Stimulated activated CD4-positive, alpha-beta T cell treated with anti-CD3 and anti-CD28 coated beads, Interleukin-12 subunit alpha, Interleukin-12 subunit beta, amount 100 ng/mL, for 48 hours (primary cell): ENCODE data around the gene SULT1C3.

ENCODE experiments used
- DNase-seq, 3 donors: peaks; one replicate each; pipeline ENCODE4 v3.0.0-alpha.2; 2020; ENCODE audit warnings: low read depth in 2 of 3, low spot score in 1 of 3

The SULT1C3 gene

DNA sequence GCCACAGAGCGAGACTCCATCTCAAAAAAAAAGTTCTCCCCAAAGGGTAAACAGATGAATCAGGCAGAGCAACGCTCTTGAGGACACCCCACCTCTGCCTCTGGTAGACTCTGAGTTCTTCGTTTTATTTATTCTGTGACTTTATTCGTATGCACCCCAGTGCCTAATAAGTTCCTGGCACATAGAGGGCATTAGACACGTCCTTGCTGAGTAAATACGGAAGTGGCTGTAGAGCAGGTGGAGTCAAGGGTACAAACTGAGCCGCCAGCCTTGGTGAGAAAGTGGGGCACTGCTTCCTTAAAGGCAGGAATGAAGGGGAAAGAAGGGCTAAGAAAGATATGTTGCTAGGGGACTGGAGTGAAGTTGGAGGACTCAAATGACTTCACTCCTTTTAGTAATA, 61.8 kb downstream of the SULT1C3 start:
- DNase-seq = no peak

DNA sequence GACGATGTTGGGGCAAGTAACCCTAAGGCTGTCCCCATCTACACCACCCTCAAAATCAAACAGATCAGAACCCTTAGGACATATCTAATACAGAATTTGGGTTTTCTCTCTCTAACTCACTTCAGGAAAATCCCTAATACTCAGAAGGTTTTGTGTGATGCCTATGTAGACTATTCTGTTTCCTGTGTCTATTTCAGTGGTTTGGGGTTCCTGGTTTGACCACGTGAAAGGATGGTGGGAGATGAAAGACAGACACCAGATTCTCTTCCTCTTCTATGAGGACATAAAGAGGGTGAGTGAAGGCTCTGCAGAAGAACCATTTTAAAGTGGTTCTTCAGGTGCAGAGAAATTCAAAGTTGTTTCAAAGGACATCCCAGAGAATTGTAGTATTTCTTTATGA, 65.2 kb downstream of the SULT1C3 start:
- DNase-seq = no peak

DNA sequence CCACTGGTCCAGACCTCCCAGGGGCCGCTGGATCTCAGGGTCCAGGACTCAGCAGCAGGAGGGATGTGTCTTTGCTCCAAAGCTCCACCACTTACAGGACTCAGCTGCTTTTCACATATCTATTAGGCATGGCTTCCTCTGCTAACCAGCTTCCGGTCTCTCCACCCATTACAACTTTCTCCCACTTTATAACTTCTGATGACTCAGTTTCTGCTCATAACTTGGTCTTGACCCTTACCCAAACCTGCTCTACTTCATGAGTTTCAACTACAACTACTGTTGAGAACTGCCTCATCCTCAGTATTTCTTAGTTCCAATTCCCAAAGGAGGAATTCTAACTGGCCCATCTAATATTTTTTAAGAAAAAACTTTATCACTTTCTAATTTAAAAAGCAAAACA, 66.1 kb downstream of the SULT1C3 start:
- DNase-seq = no peak

DNA sequence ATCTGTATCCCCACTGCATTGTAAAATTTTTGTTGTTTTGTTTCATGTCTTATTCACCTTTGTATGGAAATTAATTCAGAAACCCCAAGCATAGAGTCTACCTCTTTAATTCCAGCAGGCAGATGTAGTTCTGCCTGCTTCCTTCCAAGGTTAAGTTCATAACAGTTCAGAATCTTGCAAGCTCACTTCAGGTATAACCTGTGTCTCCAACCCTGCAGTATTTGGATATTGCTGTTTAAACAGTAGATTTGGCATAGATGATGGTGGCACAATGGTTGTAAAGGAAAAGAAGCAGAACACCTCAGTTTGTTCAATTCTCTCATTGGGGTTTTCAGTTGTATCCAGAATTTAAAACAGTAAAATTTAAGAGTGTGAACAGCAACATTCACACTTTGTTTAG, 70.1 kb downstream of the SULT1C3 start:
- DNase-seq = no peak
